Measurements from ENCODE around the gene KDM6A. TPM values are rescaled to one million over a fixed set of nuclear protein-coding genes. Genes with fewer than 3 reads are reported as not detected.

KDM6A gene
- total RNA-seq, 1 experiment from 2014 or later: 42.8 TPM

DNA sequence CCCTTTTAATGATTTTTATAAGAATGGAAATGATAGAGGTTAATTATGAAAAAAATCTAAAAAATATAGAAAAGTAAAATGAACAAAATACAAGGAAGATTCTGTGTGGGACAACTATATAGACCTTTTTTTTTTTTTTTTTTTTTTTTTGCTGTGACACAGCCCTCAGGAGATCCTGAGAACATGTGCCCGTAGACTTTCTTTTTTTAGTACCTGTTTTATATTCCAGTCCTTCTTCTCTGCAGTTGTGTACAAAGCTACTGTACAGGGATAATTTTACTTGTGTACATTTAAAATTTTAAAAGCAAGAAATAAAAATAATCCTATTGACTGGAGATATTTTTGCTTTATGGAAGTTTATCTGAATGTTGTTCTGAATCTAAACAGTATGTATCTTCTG lies 85.5 kb downstream of the KDM6A start:
- Mint-ChIP-seq H3K27me3 (ENCODE audit: low read depth) (no peaks in the 10 kb centered on the region), H3K9me3 (peaks cover 56 to 58% of the 10 kb centered on the region in 2 experiments), H3K4me1 (peaks cover 22 to 24% of the 10 kb centered on the region in 2 experiments), H3K4me3 (no peak overlapping the region), H3K36me3 (ENCODE audit: insufficient read depth in 1 of 3, low read depth in 3 of 3) (peaks cover 23 to 36% (median 26%) of the 10 kb centered on the region in 3 experiments), H3K27ac (no peak overlapping the region)
- Histone ChIP-seq H2BK15ac (ENCODE audit: low read depth, low read length) (no peak overlapping the region), H3K79me2 (ENCODE audit: insufficient read depth, low read length) (peaks cover 45% of the 10 kb centered on the region; the same call in 1 of the 2 replicates), H3K27me3 (ENCODE audit: insufficient read depth, low read length) (no peaks in the 10 kb centered on the region), H4K5ac (ENCODE audit: insufficient read length, low read depth, low read length) (no peak overlapping the region), H3K79me1 (ENCODE audit: insufficient read depth, low read depth, low read length, poor library complexity, severe bottlenecking) (no peaks in the 10 kb centered on the region), H3T11ph (ENCODE audit: low read length) (no peak overlapping the region), H3K9ac (ENCODE audit: extremely low read depth, insufficient read length, low read length) (no peak overlapping the region), H4K20me1 (ENCODE audit: control insufficient read depth, insufficient read depth, insufficient read length) (no peaks in the 10 kb centered on the region), H2BK12ac (ENCODE audit: insufficient read length, low read depth, low read length) (no peak overlapping the region), H4K91ac (ENCODE audit: insufficient read length, low read depth, low read length) (no peak overlapping the region), H3K4ac (ENCODE audit: low read depth, low read length) (no peak overlapping the region), H3K14ac (ENCODE audit: insufficient read depth, low read length) (no peak overlapping the region), H3K56ac (ENCODE audit: insufficient read length, low read depth, low read length) (no peak overlapping the region), H2BK20ac (ENCODE audit: low read depth, low read length, poor library complexity, severe bottlenecking) (no peak overlapping the region), H2BK5ac (ENCODE audit: insufficient read length, low read length) (no peak overlapping the region), H4K8ac (replicated peaks; ENCODE audit: insufficient read length, low read depth, low read length) (no peak overlapping the region), H3K4me2 (ENCODE audit: insufficient read depth, insufficient read length, low read length) (no peak overlapping the region), H2BK120ac (ENCODE audit: low read depth, low read length, poor library complexity, severe bottlenecking) (no peak overlapping the region), H3K23me2 (ENCODE audit: insufficient read length, low read depth, low read length, poor library complexity, severe bottlenecking) (no peaks in the 10 kb centered on the region), H2AK5ac (ENCODE audit: insufficient read length, low read length) (no peak overlapping the region), H3K27ac (ENCODE audit: insufficient read length, low read depth, low read length) (no peak overlapping the region), H3K9me3 (ENCODE audit: control insufficient read depth, low read depth, low read length) (peaks cover 12% of the 10 kb centered on the region), H2AFZ (ENCODE audit: low read length) (no peak overlapping the region), H3K18ac (ENCODE audit: insufficient read length, low read depth, low read length) (no peak overlapping the region), H3K23ac (ENCODE audit: insufficient read length, low read depth, low read length) (no peak overlapping the region), H3K4me1 (ENCODE audit: insufficient read depth, low read length) (no peaks in the 10 kb centered on the region)
- TF ChIP-seq, protein P1, sequence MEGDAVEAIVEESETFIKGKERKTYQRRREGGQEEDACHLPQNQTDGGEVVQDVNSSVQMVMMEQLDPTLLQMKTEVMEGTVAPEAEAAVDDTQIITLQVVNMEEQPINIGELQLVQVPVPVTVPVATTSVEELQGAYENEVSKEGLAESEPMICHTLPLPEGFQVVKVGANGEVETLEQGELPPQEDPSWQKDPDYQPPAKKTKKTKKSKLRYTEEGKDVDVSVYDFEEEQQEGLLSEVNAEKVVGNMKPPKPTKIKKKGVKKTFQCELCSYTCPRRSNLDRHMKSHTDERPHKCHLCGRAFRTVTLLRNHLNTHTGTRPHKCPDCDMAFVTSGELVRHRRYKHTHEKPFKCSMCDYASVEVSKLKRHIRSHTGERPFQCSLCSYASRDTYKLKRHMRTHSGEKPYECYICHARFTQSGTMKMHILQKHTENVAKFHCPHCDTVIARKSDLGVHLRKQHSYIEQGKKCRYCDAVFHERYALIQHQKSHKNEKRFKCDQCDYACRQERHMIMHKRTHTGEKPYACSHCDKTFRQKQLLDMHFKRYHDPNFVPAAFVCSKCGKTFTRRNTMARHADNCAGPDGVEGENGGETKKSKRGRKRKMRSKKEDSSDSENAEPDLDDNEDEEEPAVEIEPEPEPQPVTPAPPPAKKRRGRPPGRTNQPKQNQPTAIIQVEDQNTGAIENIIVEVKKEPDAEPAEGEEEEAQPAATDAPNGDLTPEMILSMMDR (conservative IDR thresholded peaks at IDR 0.05): no peak
- no CpG with 5 or more reads among the region's 1 CpG for WGBS (ENCODE audit: extremely low coverage, insufficient read length, low lambda C conversion rate)
- no peak for DNase-seq
